ENCODE results near the gene LMBR1.
"Not testable (repeated sequence)": the region's sequence is repeated elsewhere in the genome, so short reads cannot be mapped to it uniquely, and the experiment has no call there.

Gene LMBR1

DNA sequence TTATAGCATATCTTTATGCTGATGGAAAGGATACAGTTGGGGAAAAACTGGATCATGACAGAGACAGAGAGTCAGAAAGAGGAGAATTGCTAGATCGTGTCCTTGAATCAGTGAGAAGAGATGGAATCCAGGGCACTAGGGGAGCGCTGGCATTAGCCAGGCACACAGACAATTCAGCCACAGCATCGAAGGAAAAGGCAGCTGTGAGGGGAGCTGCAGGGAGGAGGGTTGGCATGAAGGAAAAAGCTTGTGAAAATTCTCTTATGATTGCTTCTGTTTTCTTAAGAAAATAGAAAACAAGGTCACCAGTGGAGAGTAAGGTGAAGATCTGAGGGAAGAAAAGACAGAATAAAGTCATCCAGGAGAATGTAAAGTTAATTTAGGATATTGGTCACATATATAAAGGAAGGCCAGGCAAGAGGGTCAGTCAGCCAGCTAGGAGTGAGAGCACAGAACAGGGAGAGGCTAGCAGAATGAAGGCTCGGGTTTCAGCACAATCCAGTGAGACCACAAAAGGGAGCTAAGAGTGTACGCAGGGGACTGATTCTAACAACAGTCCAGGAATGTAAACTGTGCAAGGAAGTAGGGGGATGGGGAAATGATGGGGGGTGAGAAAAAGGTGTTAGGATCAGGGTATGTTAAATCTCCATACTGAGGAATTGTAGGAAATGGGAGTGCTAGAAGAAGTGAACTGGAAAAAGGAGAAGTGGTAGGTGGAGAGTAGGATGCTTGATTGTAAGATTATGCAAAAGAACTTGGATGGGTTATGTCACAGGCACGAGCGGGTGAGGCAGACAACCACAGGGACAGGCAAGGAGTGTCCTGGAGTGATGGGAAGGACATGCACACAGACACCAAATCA lies 140.4 kb downstream of the LMBR1 start:
- DNase-seq, result no peak

DNA sequence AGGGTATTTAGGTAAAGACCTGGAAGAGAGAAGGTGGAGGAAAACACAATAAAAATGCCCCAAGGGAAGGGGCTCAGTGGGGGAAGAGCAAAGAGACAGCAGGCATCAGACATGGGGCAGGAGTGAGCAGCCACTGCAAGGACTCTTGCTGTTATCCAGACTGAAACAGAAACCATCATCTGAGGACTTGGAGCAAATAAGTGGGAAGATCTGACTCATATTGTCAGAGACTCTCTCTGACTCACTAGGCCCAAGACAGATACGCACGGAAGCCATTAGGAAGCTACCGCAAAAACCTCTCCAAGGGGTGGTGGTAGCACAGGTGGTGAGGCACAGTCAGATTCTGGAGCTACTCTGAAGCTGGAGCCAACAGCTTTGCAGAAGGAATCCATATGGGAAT lies 141.7 kb downstream of the LMBR1 start:
- DNase-seq, result no peak

DNA sequence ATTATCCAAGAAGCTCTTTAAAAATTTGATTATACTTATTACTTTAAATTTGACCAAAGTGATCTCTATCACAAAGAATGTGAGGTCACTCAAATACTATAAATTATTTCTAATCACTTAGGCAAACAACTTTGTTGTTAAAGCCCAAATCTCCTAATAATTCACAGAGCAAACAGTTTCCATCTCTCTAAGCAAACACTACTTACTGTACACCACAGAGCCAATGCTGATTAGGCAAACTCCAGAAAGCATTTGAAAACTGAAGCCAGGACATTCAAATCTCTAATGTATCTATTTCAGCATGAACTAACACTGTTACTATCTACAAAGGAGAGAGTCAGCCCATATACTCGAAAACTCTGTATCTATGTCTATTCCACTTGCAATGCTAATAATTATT lies 145.3 kb downstream of the LMBR1 start:
- no peak for DNase-seq

DNA sequence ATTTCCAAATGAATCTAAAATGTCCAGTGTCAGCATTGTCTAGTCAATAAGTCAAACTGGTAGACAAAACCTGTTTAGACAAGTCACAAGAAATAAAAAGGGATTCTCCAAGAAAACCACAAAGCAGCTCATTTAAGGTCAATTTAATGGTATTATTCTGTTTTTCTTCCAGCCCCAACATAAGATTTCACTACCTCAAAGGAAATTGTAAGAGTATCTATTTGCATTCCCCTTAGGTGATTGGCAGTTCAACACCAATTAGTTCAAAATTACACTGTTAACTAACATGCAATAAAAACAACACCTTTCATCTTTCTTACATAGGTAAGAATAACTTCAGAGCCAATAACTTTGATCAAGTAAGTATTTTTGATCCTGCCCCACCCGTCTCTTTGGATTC lies 146.1 kb downstream of the LMBR1 start:
- no peak for DNase-seq

DNA sequence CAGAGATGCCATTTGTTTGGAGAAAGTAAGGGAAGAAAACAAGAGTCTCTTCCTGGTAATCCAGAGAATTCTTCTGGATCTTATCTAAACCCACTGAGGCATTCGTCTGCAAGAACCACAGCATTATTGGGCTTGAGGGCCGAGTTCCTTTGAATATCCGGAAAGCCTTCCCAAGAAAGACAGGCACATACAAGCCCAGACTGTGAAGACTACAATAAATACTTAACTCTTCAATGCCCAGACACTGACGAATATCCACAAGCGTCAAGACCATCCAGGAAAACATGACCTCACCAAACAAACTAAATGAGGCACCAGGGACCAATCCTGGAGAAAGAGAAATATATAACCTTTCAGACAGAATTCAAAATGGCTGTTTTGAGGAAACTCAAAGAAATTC lies 153.4 kb downstream of the LMBR1 start:
- no peak for DNase-seq

DNA sequence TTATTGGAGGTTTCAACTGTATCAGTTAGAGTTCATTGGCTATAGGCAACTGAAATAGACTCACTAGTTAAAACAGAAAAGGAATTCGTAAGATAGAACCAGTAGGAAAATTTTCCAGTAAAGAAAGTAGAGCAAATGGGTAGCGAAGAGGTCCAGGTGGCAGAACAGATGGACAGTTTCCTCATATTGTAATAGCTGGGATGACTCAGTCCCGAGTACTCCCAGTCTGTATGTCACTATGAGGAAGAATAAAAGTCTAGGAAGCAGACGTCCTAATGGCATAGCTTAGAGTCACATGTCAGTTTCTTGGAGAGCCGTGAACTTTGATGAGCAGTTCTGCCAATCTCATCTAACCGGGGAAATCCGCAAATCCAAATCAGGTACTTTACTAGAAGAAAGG lies 157.1 kb downstream of the LMBR1 start:
- no peak for DNase-seq

DNA sequence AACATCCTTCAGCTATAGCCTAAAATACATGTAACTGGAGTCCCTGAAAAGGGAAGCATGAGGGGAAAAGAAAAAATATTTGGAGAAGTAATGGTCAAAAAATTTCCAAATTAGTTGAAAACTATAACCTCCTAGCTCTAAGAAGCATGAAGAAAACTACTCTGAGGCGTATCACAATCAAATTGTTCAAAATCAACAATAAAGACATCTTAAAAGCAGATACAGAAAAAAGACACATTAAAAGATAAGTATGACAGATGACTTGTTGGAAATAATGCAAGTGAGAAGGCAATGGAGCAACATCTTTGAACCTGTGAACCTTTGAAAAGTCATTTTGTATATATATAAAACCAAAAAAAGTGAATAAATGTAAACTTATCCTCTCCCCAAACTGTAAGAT lies 159.3 kb downstream of the LMBR1 start:
- DNase-seq, result no peak

DNA sequence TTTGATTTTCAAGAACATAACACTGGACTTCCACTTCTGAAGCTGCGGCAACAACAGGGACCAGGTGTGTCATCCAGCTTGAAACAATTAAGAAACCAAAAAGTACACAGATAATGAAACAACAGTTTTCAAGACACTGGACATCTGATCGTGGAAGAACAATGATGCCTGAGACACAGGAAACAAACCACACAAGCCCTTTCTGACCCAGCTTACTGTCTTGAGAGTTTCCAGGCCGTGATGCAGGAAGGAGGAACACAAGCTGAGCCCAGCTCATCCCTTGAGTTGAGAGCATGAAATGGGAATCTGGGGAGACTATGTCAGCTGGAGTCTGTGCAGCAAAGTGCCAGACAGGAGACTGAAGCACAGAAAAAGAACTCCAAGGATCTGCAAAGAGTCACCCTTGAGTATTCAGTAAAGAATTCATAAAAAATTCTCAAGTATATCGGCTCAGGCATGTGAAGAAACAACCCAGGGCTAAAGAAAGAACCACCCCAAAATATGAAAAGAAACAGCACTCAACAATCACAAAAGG lies 160.8 kb downstream of the LMBR1 start:
- DNase-seq, result no peak

DNA sequence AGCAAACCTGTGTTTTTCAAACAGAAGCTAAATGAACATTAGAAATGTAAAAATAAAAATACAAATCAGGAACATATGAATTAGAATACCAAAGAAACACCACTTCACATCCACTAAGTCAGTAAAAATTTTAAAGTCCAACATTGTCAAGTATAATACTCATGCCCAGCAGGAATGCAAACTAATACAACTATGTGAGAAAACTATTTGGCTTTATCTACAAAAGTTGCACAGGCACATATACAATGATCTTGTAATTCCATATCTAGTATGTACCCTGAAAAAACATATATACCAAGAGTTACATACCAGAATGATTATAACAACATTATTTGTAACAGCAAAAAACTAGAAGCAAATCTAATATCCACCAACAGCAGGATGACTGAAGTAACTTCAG lies 161.3 kb downstream of the LMBR1 start:
- DNase-seq, result no peak

DNA sequence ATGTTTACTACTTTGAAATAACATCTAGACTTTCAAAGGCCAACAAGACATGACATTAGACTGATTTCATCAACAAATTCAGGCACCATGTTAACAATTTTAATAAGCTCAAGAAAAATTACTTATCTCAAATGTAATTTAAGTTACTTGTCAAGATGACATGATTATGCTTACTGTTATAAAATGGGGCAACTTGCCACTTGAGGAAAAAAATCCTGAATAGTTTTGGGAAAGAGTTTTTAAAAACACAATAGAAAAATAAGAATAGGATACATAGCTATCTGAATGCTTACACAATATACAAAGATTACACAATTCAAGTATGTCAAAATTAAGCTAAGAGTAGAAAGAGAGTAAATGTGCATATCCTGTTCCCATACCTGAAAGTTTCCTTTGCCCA lies 167.0 kb downstream of the LMBR1 start:
- DNase-seq, result no peak

DNA sequence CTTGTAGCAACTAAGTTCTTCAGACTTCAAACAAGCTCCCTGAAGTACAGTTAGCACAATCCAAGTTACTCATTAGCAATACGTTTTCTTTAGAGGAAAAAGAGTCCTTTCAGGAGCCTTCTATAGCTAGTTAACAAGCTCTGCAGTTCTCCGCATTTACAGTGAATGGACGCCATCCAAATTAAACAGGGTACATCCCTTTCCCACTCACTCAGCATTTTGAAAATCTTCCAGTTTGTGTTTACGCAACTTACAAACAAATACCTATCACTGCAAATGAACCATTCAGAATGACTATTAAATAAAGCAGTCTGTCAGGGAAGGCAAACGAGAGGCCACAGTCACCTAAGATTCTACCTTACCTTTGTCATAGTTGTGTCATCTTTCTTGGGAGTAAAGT lies 167.9 kb downstream of the LMBR1 start:
- DNase-seq, result no peak

DNA sequence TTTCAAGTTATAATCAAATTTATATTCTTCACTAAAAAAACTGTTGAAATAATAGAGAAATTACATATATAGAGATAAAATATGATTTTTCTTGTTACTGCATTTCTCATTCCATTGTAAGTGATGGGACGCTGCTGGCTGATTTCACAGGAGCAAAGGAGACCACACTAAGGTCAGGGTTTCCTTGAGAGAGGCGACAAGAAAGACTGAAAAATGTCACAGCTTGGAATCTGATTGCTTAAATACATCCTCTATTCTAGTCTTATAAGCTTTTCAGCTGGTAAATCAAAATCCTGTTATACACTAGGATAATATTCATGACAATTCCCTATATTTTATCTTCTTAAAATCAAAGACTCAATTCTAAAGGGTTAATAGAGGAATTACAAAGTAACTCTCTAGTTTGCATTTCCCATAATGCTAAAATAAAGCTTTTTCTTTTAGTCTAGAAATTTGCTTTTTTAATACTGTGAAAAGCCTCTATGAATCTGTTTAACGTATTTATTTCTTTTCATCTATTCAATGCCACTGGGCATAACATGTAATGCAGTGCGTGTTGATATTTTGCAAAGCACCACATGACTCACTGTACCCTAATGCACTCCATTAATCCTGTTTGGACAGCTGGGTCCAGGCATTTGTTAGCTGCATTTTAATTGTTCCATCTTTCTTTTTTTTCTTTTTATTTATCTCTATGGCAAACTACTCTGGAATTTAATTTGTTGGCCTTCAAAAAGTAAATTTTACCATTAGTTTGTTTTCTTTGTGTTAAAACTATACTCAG lies 170.7 kb downstream of the LMBR1 start:
- DNase-seq, result no peak

DNA sequence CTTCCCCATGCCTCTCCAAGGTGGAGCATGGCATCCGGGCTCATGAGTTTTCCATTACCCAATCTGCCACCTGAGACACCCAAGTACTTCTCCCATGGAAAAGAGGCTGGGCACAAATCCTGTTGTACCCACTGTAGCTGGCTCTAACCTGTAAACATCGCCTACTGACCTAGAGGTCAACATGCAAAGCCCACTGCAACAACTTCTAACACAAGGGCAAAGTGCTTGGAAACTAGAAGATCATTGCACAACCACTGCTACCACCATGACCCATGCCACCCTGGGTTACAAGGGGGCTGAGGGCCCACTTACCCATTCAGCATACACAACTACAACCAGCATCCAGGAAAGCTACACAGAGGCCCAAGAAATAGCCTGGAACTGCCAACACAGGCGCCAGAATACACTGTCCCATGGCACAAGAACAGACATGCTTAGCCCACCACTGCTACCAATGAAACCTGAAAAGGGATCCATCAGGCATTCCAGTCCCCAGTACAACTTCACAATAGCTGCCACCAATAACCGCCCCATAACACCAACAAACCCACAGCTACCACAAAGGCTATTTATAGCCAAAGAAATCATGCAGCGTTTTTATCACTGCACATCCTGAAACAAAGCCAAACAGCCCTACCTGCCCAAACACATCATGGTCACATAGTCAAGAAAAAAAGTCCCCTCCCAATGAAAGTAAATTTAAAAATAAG lies 189.1 kb downstream of the LMBR1 start:
- no peak for DNase-seq

DNA sequence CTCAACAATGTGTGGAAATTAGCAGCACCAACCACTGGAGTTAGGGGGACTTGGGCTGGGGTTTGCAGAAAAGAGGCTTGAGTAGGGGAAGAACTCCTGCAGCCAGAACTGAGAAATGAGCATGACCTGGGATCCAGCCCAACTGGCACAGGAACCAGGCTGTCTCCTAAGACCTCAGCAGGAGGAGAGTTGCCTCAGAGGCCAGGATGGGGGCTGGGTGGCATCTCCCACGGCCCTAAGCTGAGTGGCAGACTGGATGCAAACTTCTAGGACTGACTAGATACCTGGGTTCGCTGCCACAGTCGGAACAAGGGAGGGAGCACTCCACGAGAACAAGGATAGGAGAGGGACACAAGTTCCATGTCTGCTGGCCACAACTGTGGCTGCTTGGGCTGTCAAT lies 189.8 kb downstream of the LMBR1 start:
- no peak for DNase-seq

DNA sequence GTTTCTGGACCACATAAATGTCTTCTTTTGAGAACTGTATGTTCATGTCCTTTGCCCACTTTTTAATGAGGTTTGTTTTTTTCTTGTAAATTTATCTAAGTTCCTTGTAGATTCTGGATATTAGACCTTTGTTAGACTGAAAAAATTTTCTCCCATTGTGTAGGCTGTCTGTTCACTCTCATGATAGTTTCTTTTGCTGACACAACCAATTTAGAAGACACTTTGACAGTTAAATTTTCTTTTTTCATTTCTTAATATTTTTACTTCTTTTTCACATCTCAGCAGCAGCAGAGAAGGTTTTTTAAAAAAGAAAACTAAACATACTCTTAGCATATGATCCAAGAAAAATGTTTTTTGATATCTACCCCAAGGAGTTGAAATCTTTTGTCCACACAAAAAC lies 190.6 kb downstream of the LMBR1 start:
- no peak for DNase-seq

DNA sequence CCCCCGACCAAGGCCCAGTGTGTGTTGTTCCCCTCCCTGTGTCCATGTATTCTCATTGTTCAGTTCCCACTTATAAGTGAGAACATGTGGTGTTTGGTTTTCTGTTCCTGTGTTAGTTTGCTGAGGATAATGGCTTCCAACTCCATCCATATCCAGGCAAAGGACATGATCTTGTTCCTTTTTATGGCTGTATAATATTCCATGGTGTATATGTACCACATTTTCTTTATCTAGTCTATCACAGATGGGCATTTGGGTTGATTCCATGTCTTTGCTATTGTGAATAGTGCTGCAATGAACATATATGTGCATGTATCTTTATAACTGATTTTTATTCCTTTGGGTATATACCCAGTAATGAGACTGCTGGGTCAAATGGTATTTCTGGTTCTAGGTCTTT lies 191.2 kb downstream of the LMBR1 start:
- not testable (repeated sequence) for DNase-seq

DNA sequence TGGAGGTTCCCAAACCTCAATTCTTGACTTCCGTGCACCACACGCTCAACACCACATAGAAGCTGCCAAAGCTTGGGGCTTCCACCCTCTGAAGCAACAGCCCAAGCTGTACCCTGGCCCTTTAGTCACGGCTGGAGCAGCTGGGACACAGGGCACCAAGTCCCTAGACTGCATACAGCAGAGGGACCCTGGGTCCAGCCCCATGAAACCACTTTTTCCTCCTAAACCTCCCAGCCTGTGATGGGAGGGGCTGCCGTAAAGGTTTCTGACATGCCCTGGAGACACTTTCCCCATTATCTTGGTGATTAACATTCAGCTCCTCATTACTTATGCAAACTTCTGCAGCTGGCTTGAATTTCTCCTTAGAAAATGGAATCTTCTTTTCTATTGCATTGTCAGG lies 194.5 kb downstream of the LMBR1 start:
- DNase-seq, result not testable (repeated sequence)

DNA sequence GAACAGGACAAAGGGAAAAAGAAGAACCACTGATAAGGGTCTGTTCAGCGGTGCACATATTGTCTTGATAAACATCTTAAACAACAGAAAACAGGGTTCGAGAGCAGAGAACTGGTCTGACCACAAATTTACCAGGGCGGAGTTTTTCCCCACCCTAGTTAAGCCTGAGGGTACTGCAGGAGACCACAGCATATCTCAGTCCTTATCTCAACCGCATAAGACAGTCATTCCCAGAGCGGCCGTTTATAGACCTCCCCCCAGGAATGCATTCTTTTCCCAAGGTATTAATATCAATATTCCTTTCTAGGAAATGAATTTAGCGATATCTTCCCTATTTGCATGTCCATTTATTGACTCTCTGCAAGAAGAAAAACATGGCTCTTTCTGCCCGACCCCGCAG lies 195.7 kb downstream of the LMBR1 start:
- not testable (repeated sequence) for DNase-seq

DNA sequence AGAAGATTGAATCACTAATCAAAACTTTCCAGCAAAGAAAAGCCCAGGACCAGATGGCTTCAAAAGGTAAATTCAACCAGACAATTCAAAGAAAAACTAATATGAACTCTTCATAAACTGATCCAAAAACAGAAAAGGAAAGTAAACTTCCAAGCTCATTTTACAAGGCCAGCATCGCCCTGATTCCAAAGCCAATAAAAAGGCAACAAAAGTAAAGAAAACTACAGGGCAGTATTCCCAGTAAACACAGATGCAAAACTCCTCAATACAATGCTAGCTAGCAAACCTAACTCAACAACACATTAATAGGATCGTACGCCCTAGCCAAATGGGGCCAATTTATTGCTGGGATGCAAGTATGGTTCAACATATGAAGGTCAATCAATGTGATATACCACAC lies 199.4 kb downstream of the LMBR1 start:
- no peak for DNase-seq

DNA sequence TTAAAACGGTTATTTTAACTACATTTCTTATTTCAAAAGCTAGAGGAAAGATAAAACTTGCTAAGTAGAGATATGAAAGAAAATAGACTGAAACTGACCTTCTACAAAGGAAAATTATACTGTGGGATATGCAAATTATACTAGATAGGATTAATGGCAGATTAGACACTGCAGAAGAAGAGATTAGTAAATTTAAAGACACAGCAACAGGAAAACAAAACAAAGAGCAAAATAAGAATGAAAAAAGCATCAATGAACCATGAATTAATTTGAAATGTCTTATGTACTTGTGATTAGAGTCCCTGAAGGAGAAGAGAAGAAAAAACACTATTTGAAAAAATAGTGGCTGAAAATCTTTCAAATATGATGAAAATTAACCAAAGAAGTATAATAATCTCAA lies 200.1 kb downstream of the LMBR1 start:
- DNase-seq, result no peak

DNA sequence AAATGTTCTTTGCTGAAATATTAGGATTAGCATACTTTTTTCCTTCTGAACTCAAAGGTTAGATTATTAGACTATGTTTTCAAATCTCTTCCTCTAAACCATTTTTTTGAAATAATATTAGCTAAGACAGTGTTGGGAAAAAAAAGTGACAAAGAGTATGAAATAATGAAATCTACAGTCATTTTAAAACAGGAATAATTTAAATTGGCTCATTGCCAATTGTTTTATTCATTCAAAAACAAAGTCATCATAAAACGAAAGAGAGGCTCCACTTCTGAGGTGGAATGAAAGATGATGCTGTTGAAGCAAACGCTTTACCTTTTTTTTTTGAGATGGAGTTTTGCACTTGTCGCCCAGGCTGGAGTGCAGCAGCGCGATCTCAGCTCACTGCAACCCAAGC lies 201.2 kb downstream of the LMBR1 start:
- DNase-seq, result no peak

DNA sequence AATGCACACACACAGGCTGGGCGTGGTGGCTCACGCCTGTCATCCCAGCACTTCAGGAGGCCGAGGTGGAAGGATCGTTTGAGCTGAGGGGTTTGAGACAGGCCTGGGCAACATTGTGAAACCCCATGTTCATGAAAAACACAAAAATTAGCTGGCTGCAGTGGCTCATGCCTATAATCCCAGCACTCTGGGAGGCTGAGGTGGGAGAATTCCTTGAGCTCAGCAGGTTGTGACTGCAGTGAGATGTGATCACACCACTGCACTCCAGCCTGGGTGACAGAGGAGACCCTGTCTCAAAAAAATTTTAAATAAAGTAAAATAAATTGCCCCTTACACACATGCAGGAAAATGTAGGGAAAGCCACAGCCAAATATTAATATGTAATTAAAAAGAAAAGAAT lies 208.3 kb downstream of the LMBR1 start:
- no peak for DNase-seq

DNA sequence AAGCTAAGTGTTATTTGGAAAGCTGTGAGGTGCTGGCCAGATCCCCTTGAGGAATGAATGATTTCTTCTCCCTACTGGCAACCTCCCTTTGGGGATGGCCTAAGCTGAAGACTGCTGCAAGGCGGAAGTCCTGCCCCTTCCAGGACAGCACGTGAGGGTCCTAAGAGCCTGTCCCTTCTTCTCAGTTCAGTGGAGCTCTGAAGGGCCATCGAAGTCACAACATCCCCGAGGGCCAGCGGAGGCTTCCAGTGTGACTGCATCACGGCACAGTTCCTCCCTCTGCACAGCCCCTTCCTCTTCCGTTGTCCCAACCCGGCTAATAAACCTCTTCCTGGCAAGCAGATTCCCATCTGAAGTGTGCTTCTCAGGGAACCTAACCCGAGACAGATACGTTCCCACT lies 208.7 kb downstream of the LMBR1 start:
- DNase-seq, result no peak

DNA sequence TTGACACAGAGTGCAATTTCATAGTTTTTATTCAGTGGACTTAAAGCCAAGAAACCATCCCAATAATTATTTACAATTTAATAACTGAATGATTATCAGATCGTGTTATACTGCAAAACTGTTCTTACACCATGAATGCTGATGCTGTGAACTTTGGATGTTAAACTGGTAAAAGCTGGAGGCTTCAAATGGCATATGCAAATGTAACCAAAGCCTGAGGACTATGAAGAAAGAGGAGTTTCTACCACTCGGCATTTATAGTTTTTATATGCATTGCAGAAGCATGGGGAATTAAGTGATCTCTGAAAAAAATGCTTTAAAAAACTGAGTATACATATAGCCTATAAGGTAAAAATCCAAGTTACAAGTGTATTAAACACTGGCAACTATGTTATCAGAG lies 210.1 kb downstream of the LMBR1 start:
- no peak for DNase-seq

All from activated CD8-positive, alpha-beta memory T cell treated with anti-CD3 and anti-CD28 coated beads, Interleukin-2, amount 50 U/mL, for 4 hours (primary cell).